IPS-NIHi7 (cell line): ENCODE data around the gene TEX19.
"Not testable (repeated sequence)": the region's sequence is repeated elsewhere in the genome, so short reads cannot be mapped to it uniquely, and the experiment has no call there.

Experiments used
- DNase-seq: peaks from one replicate; pipeline ENCODE4 v3.0.0; 2012; ENCODE audit warnings: mixed read lengths; ENCODE audit errors: extremely low spot score

TEX19 gene

DNA sequence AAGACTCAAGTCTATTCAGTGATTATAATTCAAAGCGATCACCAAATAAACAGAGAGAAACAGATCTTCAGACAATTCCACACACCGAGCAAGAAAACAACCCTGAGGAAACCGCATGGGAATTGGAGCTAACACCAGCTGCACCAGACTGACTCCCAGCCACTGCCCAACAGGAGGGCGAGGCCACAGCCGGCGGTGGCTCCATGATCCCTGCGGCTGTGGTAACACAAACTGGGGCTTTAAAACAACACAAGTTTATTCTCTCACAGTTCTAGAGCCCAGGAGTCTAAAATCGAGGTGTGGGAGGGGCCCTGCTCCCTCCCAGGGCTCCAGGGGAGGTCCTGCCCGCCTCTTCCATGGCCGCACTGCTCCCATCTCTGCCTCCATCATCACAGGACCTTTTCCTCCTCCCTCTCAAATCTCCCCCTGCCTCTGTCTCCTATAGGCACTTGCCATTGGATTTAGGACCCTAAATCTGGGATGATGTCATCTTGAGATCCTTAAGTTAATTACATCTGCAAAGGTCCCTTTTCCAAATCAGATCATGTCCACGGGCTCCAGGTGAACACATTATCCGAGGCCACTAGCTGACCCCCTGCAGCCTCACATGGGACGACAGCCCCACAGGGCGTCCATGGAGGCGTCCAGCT is 49.4 kb downstream of the TEX19 start:
- DNase-seq: no peak

DNA sequence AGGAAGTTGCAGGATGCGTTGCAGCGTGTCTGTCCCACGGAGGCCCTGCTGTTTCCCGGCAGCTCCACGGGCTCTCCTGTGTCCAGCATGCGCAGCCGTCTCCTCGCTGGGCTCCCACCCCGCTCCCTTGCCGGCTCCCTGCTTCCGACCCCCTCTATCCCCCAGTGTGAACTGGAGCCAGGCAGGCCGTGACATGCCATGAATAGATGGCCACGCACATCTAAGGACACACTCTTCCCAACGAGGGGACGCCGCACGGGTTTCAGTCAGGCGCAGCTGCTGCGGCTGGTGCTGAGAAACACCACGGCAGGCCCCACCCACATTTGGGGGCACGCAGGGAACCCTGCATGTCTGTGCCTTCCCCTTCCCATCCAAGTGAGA is 49.9 kb downstream of the TEX19 start:
- DNase-seq: no peak

DNA sequence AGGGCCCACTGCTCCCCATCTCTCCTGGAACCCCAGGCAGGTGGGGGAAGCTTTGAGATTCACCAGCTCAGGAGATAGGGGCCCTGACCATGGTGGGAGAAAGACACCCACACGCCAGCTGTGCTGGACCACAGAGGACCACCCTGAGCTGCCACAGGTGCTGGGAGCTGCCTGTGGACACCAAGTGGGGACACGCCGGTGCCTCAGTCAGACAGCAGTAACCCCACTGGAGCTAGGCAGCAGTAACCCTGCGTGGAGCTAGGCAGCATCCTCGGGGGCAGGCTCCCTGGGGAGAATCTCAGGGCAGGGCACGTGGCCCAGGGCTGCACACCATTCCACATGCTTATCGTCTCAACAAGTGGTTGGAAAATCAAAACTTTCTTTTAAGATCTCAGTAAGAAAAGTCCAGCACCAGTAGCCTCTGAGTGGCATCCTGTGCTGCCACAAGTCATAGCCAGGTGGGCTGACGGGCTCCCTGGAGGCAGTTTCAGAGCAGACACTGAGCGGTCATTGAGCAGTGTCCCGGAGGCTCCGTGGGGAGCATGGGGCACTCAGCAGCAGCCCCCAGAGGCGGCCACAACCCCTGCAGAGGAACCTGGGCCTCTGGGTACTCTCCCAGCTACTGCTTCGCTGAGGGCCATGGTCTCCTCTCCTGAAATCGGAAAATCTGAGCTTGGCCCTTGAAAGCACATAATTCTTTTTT is 51.1 kb downstream of the TEX19 start:
- no peak for DNase-seq

DNA sequence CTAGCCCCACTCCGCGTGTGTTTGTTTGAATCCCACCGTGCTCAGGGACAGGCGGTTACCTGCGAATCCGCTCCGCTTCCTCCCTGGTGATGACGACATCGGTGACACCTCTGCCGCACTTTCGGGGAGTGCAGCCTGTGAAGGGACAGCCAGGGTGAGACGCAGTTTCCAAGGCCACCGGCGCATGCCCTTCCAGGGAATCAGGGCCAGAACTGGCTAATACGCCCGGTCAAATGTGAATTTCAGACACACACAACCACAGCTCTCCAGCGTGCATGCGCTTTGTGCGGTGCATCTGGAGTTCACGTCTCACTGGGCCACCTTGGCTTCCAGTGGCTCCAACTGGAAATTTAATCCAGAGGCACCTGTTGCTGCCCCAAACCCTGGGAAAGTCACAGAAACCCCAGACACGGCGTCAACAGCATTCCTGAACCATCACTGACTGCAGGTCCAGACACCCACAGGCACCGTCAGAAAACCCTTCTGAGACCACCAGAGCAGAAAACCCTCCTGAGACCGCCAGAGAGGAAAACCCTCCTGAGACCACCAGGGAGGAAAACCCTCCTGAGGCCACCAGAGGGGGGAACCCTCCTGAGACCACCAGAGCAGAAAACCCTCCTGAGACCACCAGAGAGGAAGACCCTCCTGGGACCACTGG is 52.5 kb downstream of the TEX19 start:
- no peak for DNase-seq

DNA sequence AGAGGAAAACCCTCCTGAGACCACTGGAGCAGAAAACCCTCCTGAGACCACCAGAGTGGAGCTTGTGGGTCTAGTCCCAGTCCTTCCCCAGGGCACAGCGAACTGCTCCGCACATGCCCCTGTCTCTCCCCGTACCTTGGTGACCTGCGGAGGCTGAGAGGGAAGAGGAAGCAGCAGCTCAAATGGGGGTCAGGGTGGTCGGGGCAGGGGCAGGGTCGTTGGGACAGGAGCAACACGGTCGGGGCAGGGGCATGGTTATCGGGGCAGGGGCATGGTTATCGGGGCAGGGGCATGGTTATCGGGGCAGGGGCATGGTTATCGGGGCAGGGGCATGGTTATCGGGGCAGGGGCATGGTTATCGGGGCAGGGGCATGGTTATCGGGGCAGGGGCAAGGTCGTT is 53.0 kb downstream of the TEX19 start:
- not testable (repeated sequence) for DNase-seq

DNA sequence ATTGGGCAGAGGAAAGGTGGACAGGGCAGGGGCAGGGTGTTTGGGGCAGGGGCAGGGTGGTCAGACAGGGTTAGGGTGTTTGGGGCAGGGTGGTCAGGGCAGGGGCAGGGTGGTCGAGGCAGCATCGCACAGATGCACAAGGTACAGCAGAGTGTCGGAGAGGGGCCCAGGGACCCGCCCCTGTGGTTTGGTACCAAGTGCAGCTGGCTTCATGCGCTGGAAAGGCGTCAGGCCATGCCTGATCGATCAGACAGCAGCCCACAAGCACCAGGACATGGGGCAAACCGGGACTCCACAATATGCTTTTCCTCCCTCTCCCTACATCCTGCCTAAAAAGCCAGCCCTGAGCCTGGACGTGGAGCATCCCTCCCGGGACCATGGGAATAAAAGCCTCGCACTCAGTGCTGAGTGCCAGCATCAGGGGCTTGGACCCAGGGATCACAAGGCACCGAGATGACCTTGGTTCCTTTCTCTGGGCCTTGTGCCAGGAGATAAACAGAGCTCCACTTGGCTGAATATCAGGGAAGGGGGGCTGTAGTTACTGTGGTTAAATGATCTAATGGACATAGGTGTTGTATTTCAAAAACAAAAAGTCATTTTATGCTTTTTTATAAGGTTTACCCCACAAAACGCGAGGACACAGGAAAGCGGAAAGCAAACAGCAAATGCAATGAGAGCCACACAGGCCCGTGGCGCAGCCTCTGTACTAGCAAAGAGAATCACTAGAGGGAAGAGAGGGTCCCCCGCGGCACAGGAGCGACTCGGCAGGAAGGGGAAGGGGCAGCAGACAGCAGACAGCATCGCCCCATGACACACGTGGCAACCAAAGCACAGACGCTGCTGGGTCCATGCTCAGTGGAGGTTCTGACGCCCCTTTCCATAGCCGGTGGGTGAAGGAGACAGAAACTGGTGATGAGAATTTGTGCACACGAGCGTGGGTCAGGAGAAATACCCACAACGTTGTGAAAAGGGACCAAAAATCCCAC is 53.8 kb downstream of the TEX19 start:
- DNase-seq: no peak
